WTC11 (cell line): ENCODE results near the gene BPI. TPM values are rescaled to one million over a fixed set of nuclear protein-coding genes. Genes with fewer than 3 reads are reported as not detected.
"Not testable (repeated sequence)": the region's sequence is repeated elsewhere in the genome, so short reads cannot be mapped to it uniquely, and the experiment has no call there.

Experiments used
- ATAC-seq: fragments of 200-7000 bp; cut with Tn5 transposase; 2 replicates; pipeline ENCODE4 v1.10.0; 2021; ENCODE audit warnings: mild to moderate bottlenecking, moderate library complexity
- CTCF ChIA-PET: fragments of 300-600 bp; sonication (Branson Sonifier 250); formaldehyde crosslinking; loops from one replicate; lab custom pipeline; 2021; ENCODE audit warnings: antibody characterized with exemption; lab: Charles Lee
- POLR2A ChIA-PET: fragments of 350-600 bp; sonication (Branson Sonifier 250); formaldehyde crosslinking; loops from one replicate; lab custom pipeline; 2021; ENCODE audit warnings: antibody characterized with exemption; lab: Charles Lee
- DNase-seq: peaks from one replicate; pipeline ENCODE4 v3.0.0; 2021; ENCODE audit warnings: low spot score
- H3K27ac Mint-ChIP-seq: 2 replicates; pipeline ENCODE4 v1.8.0; 2021; ENCODE audit warnings: mixed read lengths
- H3K27me3 Mint-ChIP-seq: 2 replicates; pipeline ENCODE4 v1.8.0; 2021; ENCODE audit warnings: low read depth, mild to moderate bottlenecking, moderate library complexity, mixed read lengths
- H3K36me3 Mint-ChIP-seq: 2 replicates; pipeline ENCODE4 v1.8.0; 2021; ENCODE audit warnings: mixed read lengths
- H3K4me1 Mint-ChIP-seq: 2 replicates; pipeline ENCODE4 v1.8.0; 2022; ENCODE audit warnings: mixed read lengths
- H3K4me3 Mint-ChIP-seq: 2 replicates; pipeline ENCODE4 v1.8.0; 2021; ENCODE audit warnings: mild to moderate bottlenecking, moderate library complexity, mixed read lengths
- H3K9me3 Mint-ChIP-seq: 2 replicates; pipeline ENCODE4 v1.8.0; 2021; ENCODE audit warnings: mixed read lengths
- AFF4 ChIP-seq: sonication (generic); formaldehyde crosslinking; IDR thresholded peaks from 2 replicates; pipeline ENCODE4 v1.8.1; 2023; ENCODE audit warnings: mild to moderate bottlenecking, missing genetic modification reagents, borderline replicate concordance
- CREB1 ChIP-seq: sonication (generic); formaldehyde crosslinking; IDR thresholded peaks from 2 replicates; pipeline ENCODE4 v1.8.0; 2023; ENCODE audit warnings: mild to moderate bottlenecking, missing genetic modification reagents
- CREM ChIP-seq: sonication (generic); formaldehyde crosslinking; IDR thresholded peaks from 2 replicates; pipeline ENCODE4 v1.8.1; 2022; ENCODE audit warnings: mild to moderate bottlenecking, missing genetic modification reagents, moderate library complexity
- ELF4 ChIP-seq: sonication (generic); formaldehyde crosslinking; IDR thresholded peaks from 2 replicates; pipeline ENCODE4 v1.8.1; 2022; ENCODE audit warnings: low read depth, mild to moderate bottlenecking, moderate library complexity, missing genetic modification reagents
- GRHL2 ChIP-seq: fragments of 250-450 bp; sonication (Bioruptor Pico); IDR thresholded peaks from 2 replicates; pipeline ENCODE4 v1.8.0; 2022; ENCODE audit warnings: mild to moderate bottlenecking, moderate library complexity; ENCODE audit not compliant: insufficient replicate concordance, severe bottlenecking
- JUN ChIP-seq: sonication (generic); formaldehyde crosslinking; IDR thresholded peaks from 2 replicates; pipeline ENCODE4 v1.8.0; 2023; ENCODE audit warnings: mild to moderate bottlenecking, missing genetic modification reagents
- MYBL2 ChIP-seq: sonication (generic); formaldehyde crosslinking; IDR thresholded peaks from 2 replicates; pipeline ENCODE4 v1.8.1; 2023; ENCODE audit warnings: mild to moderate bottlenecking, moderate library complexity, missing genetic modification reagents
- NR1H2 ChIP-seq: sonication (generic); formaldehyde crosslinking; IDR thresholded peaks from 2 replicates; pipeline ENCODE4 v1.9.0; 2021; ENCODE audit warnings: mild to moderate bottlenecking, moderate library complexity, missing genetic modification reagents
- PRDM15 ChIP-seq: sonication (generic); formaldehyde crosslinking; IDR thresholded peaks from 2 replicates; pipeline ENCODE4 v1.8.0; 2022; ENCODE audit warnings: missing genetic modification reagents
- PRRX2 ChIP-seq: fragments of 250-450 bp; sonication (Bioruptor Pico); IDR thresholded peaks from 2 replicates; pipeline ENCODE4 v1.8.0; 2021; ENCODE audit warnings: mild to moderate bottlenecking
- SP1 ChIP-seq: sonication (generic); formaldehyde crosslinking; conservative IDR thresholded peaks from 2 replicates; pipeline ENCODE4 v1.8.1; 2022; ENCODE audit warnings: missing genetic modification reagents
- TEAD1 ChIP-seq: sonication (generic); formaldehyde crosslinking; IDR thresholded peaks from 2 replicates; pipeline ENCODE4 v1.8.0; 2022; ENCODE audit warnings: mild to moderate bottlenecking, missing genetic modification reagents
- TEAD4 ChIP-seq: sonication (generic); formaldehyde crosslinking; IDR thresholded peaks from 2 replicates; pipeline ENCODE4 v1.8.0; 2022; ENCODE audit warnings: mild to moderate bottlenecking, missing genetic modification reagents
- ZBTB43 ChIP-seq: sonication (generic); formaldehyde crosslinking; IDR thresholded peaks from 2 replicates; pipeline ENCODE4 v1.8.1; 2023; ENCODE audit warnings: mild to moderate bottlenecking, missing genetic modification reagents
- ZMAT4 ChIP-seq: fragments of 250-450 bp; sonication (Bioruptor Pico); IDR thresholded peaks from 2 replicates; pipeline ENCODE4 v1.9.0; 2021; ENCODE audit warnings: mild to moderate bottlenecking
- ZNF138 ChIP-seq: sonication (generic); formaldehyde crosslinking; conservative IDR thresholded peaks from 2 replicates; pipeline ENCODE4 v1.8.1; 2022; ENCODE audit warnings: mild to moderate bottlenecking, moderate library complexity, missing genetic modification reagents
- ZNF219 ChIP-seq: sonication (generic); formaldehyde crosslinking; IDR thresholded peaks from 2 replicates; pipeline ENCODE4 v1.8.0; 2023; ENCODE audit warnings: missing genetic modification reagents, mild to moderate bottlenecking, borderline replicate concordance
- ZNF232 ChIP-seq: sonication (generic); formaldehyde crosslinking; IDR thresholded peaks from 2 replicates; pipeline ENCODE4 v1.8.0; 2022; ENCODE audit warnings: mild to moderate bottlenecking, missing genetic modification reagents
- ZNF263 ChIP-seq: sonication (generic); formaldehyde crosslinking; IDR thresholded peaks from 2 replicates; pipeline ENCODE4 v1.8.1; 2022; ENCODE audit warnings: low read depth, mild to moderate bottlenecking, moderate library complexity, missing genetic modification reagents
- ZNF416 ChIP-seq: fragments of 250-450 bp; sonication (Bioruptor Pico); IDR thresholded peaks from 2 replicates; pipeline ENCODE4 v1.9.0; 2021; ENCODE audit warnings: mild to moderate bottlenecking, inconsistent platforms
- total RNA-seq: library from RNA; stranded (reverse); gene quantifications from 3 replicates; pipeline ENCODE4 v1.2.3, GENCODE V29; 2021

The BPI gene
- total RNA-seq, 1 experiment from 2014 or later: not detected

GRCh38 chr20:38278131-38278530 lies 25.8 kb upstream of the BPI start:
- ChIA-PET POLR2A (interaction anchor here (0.6 kb wide), 1 partner anchor 175 kb away, joined by 4 read pairs; no protein-coding TSS in a partner anchor), CTCF (interaction anchor here (0.8 to 1.3 kb wide), 4 partner anchors 27 to 205 kb away, joined by 3 to 7 read pairs (median 4); no protein-coding TSS in a partner anchor)
- DNase-seq: no peak
- TF ChIP-seq MYBL2 (CRISPR knock-in tag) (no peak), NR1H2 (no peak), ZNF263 (CRISPR knock-in tag) (0 out of 2 replicates have a peak, but pooled peaks have one; percentile 42), SP1 (CRISPR knock-in tag) (no peak), ZNF416 (CRISPR knock-in tag) (no peak)
- TF ChIP-seq, all 79 proteins: peak for 1
- no peak overlapping the region for H3K4me3 Mint-ChIP-seq
- H3K36me3 Mint-ChIP-seq: peaks cover 11% of the 10 kb centered on the region
- peaks cover 11% of the 10 kb centered on the region; the same call in 1 of the 2 replicates for H3K4me1 Mint-ChIP-seq
- no peak overlapping the region; the same call in 1 of the 2 replicates for H3K27ac Mint-ChIP-seq
- ATAC-seq: peak; percentile 41
- no peaks in the 10 kb centered on the region; the same call in 1 of the 2 replicates for H3K27me3 Mint-ChIP-seq
- H3K9me3 Mint-ChIP-seq: peaks cover 26% of the 10 kb centered on the region

GRCh38 chr20:38278763-38279162 lies 25.2 kb upstream of the BPI start:
- POLR2A ChIA-PET: no interaction called here
- TF ChIP-seq GRHL2 (CRISPR knock-in tag) (no peak), PRRX2 (CRISPR knock-in tag) (no peak), AFF4 (CRISPR knock-in tag) (no peak), ELF4 (CRISPR knock-in tag) (no peak), NR1H2 (no peak), TEAD1 (no peak), ZNF138 (CRISPR knock-in tag) (no peak), ZMAT4 (no peak), ZNF219 (CRISPR knock-in tag) (no peak), CREB1 (CRISPR knock-in tag) (no peak), TEAD4 (CRISPR knock-in tag) (no peak), ZBTB43 (CRISPR knock-in tag) (no peak), PRDM15 (CRISPR knock-in tag) (no peak), SP1 (CRISPR knock-in tag) (no peak), ZNF232 (CRISPR knock-in tag) (no peak), CREM (CRISPR knock-in tag) (no peak), JUN (no peak)
- Mint-ChIP-seq H3K9me3 (peaks cover 31% of the 10 kb centered on the region), H3K27ac (no peak overlapping the region), H3K4me1 (peaks cover 11% of the 10 kb centered on the region; the same call in 1 of the 2 replicates), H3K36me3 (peaks cover 11% of the 10 kb centered on the region), H3K4me3 (no peak overlapping the region), H3K27me3 (no peaks in the 10 kb centered on the region; the same call in 1 of the 2 replicates)
- DNase-seq (no peak), ATAC-seq (no peak)
- CTCF ChIA-PET: interaction anchor here (1.2 to 1.3 kb wide), 3 partner anchors 26 to 205 kb away, joined by 3 to 7 read pairs (median 6); no protein-coding TSS in a partner anchor

GRCh38 chr20:38281176-38281915 lies 22.6 kb upstream of the BPI start:
- POLR2A ChIA-PET, H3K27ac Mint-ChIP-seq, H3K4me3 Mint-ChIP-seq, ATAC-seq, DNase-seq, H3K27me3 Mint-ChIP-seq: not testable (repeated sequence)
- Mint-ChIP-seq H3K9me3 (peaks cover 34% of the 10 kb centered on the region), H3K4me1 (peaks cover 10% of the 10 kb centered on the region), H3K36me3 (peaks cover 14% of the 10 kb centered on the region)
- CTCF ChIA-PET: interaction anchor here (0.6 to 1.9 kb wide), 4 partner anchors 9 to 115 kb away, joined by 3 to 5 read pairs (median 4); no protein-coding TSS in a partner anchor
